HK-2 (cell line): ENCODE measurements around the gene ICAM3.
A peak's percentile ranks its signal among the peaks of the same experiment; 100 is the strongest.
"Not testable (repeated sequence)": the region's sequence is repeated elsewhere in the genome, so short reads cannot be mapped to it uniquely, and the experiment has no call there.

ENCODE experiments used
- DNase-seq: peaks from one replicate; pipeline ENCODE4 v3.0.0-alpha.2; 2018; ENCODE audit not compliant: unreplicated experiment

Gene ICAM3

DNA sequence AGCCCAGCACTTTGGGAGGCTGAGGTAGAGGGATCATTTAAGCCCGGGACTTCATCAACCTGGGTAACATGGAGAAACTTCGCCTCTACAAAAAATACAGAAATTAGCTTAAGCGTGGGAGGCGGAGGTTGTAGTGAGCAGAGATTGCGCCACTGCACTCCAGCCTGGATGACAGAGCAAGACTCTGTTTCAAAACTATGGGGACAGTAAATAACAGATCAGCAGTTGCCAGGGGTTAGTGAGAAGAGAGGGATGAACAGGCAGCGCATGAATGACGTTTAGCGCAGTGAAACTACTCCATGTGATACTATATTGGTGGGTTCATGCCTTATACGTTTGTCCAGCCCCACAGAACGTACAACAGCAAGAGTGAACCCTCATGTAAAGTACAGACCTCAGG is 7.1 kb upstream of the ICAM3 start:
- DNase-seq: no peak

- DNase-seq: no peak
Observed at GRCh38 chr19:10344780-10345179, 5.4 kb upstream of the ICAM3 start.

DNA sequence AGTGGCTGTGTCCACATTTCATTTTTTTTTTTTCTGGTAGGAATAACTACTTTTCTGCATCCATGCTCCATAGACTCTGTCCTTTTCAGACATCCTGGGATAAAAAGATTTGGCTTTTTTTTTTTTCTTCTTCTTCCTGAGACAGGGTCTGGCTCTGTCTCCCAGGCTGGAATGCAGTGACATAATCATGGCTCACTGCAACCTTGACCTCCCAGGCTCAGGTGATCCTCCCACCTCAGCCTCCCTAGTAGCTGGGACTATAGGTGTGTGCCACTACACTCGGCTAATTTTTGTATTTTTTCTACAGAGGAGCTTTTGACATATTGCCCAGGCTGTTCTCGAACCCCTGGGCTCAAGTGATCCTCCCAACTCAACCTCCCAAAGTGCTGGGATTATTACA is 4.1 kb upstream of the ICAM3 start:
- DNase-seq: no peak

- DNase-seq: no peak
Observed at GRCh38 chr19:10339977-10340376, 553 bp upstream of the ICAM3 start.

DNA sequence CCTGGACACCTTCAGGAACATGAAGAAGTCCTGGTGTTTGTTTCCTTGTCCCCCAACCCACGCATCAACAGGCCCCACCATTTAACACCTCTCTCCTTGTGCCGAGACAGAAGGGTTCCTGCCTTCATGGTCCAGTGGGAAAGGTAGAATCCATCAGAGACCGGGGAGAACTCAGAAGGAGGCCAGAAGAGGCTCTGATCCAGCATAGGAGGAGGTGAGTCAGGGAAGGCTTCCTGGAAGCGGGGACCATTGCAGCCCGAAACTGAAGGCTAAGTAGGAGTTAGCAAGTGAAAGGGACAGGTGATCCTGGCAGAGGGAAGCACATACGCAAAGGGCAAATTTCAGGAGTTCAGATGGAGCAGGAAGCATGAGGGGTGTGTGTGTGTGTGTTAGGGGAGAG is 484 bp downstream of the ICAM3 start:
- DNase-seq: no peak

GRCh38 chr19:10336725-10337124 is 2.7 kb downstream of the ICAM3 start:
- not testable (repeated sequence) for DNase-seq

GRCh38 chr19:10335352-10335985 is 4.0 kb downstream of the ICAM3 start:
- no peak for DNase-seq

DNA sequence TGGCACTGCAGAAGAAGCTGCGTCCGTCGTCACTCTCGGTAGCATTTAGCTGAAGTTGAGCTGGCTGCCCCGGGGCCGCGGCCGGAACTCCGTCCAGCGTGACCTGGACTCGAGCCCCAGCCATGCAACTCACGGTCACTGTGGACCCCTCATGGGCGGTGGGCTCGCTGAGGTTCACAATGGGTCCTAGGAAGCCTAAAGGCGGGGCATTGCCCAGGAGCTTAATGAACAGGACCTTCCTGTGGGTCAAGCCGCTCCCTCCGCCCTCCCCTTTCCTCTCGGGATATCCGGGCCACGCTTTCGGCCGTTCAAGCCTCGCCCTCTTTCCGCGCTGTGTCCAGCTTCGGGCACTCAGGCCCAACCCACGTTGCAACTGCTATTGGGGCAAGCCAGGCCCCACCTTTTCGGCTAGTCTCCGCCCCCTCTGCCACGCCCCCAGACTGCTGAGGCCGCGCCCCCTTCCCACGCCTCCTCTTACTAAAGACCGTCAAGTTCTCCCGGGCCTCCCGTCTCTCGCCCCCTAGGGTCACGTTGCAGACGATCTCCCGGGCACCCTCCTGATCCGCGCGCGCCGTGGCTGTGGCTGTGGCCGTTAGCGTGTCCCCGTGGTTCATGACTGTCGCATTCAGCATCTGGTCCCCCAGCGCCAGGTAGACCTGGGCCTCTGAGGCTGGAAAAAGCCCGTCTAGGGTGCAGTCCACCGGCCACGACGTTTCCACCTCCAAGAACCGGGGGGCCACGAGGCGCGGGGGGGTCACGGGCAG is 4.7 kb downstream of the ICAM3 start:
- DNase-seq: peak; percentile 96

DNA sequence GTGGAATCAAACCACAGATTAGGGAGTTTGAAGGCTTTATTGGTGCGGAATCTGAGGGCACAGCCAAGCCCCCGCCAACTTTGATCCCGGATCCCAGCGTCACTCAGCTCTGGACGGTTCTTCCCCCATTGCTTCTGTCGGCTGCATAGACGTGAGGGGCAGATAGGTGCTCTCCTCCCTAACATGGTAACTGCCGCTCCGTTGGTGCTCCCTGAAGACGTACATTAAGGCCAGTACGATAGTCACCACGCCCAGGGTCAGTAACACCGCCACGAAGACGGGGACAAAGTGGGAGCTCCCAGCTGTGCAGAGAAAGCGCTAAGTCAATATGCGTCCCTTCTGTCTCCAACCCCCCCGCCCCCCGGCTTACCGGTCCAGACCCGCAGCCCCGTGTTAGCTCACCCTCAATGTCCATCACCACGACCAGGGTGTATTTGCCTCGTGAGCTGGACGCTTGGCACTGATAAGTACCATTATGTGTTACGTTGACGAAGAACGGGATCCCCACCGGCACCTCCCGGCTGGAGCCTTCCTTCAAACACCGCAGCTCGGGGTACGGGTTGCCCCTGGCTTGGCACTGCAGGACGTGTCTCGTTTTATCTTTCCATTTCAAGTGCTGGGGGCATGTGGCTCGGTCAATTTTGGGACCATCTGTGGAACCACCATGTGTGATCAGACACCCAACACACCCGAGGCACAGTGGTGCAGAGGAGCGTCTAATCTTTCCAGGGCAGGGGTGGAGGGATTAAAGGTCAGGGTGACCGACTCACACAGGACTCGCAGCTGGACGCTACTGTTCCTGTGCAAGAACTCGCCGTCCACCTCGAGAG is 5.5 kb downstream of the ICAM3 start:
- DNase-seq: no peak

DNA sequence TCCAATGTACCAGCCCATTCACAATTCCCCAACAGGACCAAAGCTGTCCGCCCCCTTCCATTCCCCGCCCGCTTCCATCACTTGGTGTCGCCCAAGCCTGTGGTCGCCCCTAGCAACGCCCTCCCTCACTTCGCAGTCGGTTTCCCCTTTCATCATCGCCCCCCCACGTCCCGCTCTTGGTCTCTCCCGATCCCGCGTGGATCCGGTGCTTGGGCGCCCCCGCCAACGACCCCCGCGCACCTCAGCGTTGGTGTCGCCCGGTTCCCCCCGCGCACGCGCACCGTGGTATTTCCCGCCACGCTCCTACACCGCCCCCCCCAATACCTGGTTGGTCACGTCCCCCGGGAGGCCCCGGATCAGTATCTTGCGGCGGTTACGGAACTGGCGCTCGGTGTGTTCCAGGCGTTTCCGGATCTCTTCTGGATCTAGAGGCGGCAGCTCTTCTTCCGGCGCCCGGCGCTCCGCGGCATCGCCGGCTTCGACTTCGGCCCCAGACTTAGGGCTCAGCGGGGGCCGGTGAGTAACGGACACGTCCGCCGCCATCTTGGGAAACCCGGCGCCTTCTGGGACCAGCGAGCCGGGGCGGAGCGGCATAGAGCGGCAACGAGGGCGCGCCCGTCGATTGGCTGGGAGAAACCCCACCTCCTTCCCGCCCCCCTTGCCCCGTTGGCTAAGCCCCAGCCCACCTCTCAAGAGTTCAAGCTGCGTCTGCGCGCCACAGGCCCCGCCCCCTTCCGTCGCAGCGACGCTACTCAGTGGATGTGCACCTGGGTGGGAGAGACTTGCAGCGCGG is 6.3 kb downstream of the ICAM3 start, which contains the start of gene RAVER1:
TSS of gene RAVER1 (minus strand) at position 565 of the 793 bp plus-strand sequence. CDS start at position 543, 22 bp downstream.
- peak; percentile 97 for DNase-seq

DNA sequence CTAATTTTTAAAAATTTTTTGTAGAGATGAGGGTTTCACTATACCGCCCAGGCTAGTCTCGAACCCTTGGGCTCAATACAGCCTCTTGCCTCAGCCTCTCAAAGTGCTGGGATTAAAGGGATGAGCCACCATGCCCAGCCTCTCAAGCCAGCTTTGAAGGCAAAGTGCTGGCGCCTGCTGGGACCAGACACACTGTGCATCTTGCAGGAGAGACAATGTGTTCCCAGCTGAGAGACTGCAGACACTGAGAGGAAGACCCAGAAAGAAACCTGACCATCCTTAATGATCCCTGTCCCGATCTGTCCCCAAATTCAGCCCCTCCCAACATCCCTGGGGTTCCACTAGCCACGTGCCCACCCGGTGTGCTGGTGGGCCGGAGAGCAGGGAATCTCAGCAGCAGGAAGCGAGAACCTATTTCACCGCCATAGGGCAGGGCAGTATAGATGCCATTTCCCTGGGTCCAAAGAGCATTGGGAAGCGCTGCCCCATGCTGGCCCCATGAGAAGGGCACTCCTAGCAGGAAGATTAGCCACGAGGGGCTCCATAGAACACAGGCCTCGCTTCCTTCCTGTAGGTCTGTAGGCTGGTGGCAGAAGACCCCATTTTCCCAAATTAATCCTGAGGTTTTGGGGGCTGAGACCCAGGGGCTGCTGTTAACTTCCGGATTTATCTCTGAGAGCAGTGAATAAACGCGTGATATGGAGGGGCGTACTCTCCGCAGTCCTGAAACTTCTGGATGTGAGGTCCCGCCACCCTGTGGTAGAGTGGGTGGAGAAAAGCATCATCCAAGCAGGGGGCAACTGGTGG is 7.1 kb downstream of the ICAM3 start:
- no peak for DNase-seq

GRCh38 chr19:10329555-10329954 is 9.9 kb downstream of the ICAM3 start:
- no peak for DNase-seq

DNA sequence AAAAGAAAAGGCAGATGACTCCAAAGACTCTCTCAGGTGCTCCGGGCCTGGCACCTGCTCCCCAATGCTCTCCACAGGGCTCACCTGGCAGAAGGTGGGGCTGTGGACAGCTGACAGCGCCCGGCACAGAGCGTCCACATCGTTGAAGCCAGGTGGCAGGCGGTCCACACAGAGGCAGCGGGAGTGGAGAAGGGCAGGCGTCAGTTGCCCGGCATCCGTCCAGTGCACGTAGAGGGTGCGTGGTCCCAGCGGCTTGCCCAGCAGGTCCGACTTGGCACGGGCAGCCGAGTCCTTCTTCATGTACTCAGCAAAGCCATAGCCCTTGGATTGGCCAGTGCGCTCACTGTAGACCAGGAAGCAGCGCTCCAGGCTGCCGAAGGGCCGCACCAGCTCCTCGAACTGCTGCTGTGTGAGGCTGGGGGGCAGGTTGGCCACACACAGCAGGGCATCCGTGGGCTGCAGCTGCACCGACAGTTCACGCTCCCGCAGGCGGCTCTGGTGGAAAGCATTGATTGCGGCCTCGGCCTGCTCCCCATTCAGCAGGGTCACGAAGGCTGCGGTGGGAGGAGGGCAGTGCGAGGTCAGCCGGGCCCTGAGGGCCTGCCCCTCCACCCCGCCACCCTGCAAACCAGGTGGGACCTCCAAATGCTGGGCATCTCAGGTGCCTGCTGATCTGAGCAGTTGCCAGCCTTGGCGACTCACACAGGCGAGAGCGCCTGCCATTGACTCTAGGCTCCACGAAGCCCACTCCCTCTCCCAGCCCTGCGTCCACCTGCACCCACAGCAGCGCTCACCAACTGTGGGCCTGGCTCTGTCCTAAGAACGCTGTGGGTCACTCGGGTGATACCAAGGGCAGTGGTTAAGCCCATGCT is 10.6 kb downstream of the ICAM3 start:
- DNase-seq: no peak

DNA sequence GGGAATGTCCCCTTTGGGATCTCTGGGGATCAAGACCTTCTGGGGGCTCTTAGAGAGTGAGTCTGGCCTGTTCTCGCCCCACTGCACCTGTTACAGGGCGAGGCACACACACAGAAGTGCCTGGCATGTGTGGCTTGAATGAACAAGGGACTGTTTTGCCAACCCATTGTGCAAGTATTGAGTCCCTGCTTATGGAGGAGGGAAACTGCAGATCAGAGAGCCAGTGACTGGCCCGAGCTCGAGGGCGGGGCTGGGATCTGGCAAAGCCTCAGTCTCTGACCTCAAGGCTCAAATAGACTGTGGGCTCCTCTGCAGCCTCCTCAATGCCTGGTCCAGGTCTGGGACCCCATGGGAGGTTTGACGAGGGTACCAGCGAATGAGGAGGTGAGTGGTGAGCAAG is 11.6 kb downstream of the ICAM3 start:
- no peak for DNase-seq

DNA sequence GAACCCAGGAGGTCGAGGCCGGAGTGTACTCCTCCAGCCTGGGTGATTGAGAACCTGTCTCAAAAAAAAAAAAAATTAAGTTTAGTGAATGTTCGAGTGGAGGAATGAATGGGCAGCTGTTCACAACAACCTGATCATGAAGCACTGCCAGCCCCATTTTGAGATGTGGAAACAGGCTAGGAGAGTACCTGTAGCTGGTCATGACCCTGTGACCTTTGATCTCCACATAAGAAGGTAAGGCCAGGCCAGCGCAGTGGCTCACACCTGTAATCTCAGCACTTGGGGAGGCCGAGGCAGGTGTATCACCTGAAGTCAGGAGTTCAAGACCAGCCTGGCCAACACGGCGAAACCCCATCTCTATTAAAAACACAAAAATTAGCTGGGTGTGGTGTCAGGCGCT is 13.7 kb downstream of the ICAM3 start:
- DNase-seq: no peak

DNA sequence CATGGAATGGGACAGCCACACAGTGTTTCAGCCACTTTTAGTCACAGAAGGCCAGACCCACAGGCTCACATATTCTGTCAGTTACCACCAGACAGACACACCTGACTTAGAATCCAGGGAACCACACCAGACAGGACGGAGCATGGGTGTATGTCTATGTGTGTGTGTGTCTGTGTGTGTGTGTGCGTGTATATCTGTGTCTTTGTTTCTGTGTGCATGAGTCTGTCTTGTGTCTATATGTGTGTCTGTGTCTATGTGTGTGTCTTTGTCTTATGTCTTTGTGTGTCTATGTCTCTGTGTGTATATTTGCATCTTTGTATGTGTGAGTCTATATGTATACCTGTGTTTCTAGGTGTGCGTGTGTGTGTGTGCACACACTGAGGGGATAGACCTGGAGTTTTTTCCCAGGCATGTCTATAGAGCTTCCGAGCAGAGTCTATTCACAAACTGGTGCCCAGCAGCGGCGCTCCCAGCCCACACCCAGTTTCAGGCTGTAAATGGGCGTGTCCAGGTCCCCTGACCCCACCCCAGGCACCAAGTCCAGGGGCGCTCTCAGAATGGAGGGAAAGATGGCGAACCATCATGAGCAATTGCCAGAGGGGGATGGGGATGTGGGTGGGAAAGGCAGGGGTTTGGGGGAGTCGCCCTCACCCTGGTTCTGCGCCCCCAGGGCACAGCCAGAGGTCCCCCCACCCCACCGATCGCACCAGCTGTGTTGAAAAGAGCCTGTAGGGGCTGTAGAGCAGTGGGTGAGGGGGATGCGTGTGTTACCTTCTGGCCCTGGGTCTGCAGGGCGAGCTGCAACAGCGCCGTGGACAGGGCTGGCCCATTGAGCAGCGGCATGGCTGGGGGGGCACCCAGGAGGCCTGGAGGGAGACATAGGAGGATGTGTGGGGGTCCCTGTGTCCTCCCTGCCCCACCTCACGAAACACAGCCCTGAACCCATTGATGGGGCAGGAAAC is 17.3 kb downstream of the ICAM3 start:
- DNase-seq: no peak

DNA sequence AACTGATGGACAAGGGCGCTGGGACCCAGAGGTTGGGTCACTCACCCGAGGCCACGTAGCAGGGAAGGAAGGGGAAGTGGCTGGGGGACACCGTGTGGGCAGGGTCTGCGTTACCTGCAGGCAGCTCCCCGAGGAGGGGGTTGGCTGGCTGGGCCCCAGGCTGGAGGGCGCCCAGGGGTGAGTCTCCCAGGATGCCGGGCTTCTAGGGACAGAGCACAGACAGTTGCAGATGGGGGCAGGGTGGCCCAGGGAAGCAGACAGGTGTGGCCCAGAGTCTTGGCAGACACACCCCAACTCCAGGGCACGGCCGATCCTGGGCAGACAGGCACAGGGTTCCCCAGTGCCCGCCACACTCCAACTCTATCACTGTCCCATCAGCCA is 18.0 kb downstream of the ICAM3 start:
- no peak for DNase-seq

DNA sequence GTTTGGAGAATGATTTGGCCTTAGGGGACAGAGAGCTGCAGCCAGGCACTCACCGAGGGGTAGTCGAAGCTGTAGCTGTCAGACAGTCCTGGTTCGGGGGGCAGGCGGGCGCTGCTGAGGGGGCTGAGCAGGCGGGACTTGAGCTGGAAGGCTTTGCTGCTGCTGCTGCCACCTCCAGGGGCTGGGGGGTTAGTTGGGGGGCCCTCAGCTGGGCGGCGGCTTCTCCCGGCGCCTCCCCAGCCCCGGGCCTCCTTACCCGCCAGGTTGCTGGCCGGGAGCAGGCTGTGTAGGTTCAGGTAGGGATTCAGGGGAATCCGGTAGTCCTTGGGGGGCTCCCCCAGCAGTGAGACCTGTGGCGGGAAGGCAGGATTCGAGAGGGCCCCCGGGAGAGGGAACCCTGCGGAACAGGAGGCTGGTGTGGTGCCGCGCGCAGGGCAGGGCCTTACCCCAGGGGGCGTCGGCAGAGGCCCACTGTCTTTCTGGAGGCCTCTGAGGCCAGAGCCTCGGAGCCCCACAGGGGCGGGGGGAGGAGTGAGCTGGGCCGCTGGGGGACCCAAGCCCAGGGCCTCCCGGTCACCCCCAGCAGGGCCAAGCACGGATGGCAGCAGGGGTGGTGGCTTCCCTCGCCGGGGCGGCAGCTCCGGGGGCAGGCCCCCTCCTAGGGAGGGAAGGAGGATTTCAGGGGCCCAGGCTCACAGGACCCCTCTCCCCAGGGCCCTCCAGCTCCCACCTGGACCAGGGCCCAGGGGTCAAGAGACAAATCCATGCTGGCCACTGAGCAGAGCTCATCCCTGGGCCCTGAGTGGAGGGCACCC is 18.6 kb downstream of the ICAM3 start:
- no peak for DNase-seq
